ENCODE results near the gene C20orf202. TPM values are rescaled to one million over a fixed set of nuclear protein-coding genes. Genes with fewer than 3 reads are reported as not detected.

C20orf202 gene
- total and polyA plus RNA-seq, 9 of the 15 experiments (the other 6 are each of a cell fraction or from before 2014, with no cell fraction given), result 0.03 to 0.24 (median 0.15) TPM; not detected in 4

DNA sequence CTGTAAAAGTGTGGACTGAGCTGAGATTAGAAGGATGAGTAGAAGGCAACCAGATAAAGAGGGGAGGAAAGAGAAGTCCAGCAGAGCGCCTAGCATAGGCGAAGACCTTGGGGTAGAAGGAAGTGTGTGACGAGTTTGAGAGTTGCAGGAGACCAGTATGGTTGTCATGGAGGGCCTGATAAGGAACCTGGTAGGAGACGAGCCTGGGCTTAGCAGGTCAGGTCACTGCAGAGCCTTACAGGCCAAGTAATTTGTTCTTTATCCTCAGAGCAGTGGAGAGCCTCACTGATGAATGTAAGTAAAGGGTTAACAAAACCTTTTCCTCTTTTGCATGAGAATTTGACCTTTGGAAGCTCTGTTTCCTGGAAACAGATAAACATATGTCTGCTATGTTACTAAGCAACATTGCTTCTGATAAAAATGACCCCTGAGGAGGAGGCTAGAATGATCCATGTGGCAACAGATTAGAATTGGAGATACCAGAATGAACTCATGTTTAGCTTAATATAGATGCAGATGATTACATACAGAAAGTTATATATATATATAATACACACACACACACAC lies 15.6 kb upstream of the C20orf202 start (continued):
- TF ChIP-seq, protein P1, sequence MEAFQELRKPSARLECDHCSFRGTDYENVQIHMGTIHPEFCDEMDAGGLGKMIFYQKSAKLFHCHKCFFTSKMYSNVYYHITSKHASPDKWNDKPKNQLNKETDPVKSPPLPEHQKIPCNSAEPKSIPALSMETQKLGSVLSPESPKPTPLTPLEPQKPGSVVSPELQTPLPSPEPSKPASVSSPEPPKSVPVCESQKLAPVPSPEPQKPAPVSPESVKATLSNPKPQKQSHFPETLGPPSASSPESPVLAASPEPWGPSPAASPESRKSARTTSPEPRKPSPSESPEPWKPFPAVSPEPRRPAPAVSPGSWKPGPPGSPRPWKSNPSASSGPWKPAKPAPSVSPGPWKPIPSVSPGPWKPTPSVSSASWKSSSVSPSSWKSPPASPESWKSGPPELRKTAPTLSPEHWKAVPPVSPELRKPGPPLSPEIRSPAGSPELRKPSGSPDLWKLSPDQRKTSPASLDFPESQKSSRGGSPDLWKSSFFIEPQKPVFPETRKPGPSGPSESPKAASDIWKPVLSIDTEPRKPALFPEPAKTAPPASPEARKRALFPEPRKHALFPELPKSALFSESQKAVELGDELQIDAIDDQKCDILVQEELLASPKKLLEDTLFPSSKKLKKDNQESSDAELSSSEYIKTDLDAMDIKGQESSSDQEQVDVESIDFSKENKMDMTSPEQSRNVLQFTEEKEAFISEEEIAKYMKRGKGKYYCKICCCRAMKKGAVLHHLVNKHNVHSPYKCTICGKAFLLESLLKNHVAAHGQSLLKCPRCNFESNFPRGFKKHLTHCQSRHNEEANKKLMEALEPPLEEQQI (IDR thresholded peaks at IDR 0.05), result no peak; the same call in 1 of the 2 replicates
- peak; percentile 37; the same call in 1 of the 2 replicates for TF ChIP-seq JUND (IDR thresholded peaks at IDR 0.05; ENCODE audit: borderline replicate concordance, low read depth, low read length)
- peak; percentile 60; the same call in 1 of the 3 replicates for TF ChIP-seq JUND (tag; IDR thresholded peaks at IDR 0.05; ENCODE audit: borderline replicate concordance, low read depth, low read length)
- TF ChIP-seq, protein P2, sequence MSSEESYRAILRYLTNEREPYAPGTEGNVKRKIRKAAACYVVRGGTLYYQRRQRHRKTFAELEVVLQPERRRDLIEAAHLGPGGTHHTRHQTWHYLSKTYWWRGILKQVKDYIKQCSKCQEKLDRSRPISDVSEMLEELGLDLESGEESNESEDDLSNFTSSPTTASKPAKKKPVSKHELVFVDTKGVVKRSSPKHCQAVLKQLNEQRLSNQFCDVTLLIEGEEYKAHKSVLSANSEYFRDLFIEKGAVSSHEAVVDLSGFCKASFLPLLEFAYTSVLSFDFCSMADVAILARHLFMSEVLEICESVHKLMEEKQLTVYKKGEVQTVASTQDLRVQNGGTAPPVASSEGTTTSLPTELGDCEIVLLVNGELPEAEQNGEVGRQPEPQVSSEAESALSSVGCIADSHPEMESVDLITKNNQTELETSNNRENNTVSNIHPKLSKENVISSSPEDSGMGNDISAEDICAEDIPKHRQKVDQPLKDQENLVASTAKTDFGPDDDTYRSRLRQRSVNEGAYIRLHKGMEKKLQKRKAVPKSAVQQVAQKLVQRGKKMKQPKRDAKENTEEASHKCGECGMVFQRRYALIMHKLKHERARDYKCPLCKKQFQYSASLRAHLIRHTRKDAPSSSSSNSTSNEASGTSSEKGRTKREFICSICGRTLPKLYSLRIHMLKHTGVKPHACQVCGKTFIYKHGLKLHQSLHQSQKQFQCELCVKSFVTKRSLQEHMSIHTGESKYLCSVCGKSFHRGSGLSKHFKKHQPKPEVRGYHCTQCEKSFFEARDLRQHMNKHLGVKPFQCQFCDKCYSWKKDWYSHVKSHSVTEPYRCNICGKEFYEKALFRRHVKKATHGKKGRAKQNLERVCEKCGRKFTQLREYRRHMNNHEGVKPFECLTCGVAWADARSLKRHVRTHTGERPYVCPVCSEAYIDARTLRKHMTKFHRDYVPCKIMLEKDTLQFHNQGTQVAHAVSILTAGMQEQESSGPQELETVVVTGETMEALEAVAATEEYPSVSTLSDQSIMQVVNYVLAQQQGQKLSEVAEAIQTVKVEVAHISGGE (CRISPR knock-in tag; IDR thresholded peaks at IDR 0.05), result peak in 1 of 3 experiments; percentile 50; a peak in 2 of 6 replicates
- no peak for TF ChIP-seq PTRF (tag; IDR thresholded peaks at IDR 0.05)
- TF ChIP-seq, protein P3, sequence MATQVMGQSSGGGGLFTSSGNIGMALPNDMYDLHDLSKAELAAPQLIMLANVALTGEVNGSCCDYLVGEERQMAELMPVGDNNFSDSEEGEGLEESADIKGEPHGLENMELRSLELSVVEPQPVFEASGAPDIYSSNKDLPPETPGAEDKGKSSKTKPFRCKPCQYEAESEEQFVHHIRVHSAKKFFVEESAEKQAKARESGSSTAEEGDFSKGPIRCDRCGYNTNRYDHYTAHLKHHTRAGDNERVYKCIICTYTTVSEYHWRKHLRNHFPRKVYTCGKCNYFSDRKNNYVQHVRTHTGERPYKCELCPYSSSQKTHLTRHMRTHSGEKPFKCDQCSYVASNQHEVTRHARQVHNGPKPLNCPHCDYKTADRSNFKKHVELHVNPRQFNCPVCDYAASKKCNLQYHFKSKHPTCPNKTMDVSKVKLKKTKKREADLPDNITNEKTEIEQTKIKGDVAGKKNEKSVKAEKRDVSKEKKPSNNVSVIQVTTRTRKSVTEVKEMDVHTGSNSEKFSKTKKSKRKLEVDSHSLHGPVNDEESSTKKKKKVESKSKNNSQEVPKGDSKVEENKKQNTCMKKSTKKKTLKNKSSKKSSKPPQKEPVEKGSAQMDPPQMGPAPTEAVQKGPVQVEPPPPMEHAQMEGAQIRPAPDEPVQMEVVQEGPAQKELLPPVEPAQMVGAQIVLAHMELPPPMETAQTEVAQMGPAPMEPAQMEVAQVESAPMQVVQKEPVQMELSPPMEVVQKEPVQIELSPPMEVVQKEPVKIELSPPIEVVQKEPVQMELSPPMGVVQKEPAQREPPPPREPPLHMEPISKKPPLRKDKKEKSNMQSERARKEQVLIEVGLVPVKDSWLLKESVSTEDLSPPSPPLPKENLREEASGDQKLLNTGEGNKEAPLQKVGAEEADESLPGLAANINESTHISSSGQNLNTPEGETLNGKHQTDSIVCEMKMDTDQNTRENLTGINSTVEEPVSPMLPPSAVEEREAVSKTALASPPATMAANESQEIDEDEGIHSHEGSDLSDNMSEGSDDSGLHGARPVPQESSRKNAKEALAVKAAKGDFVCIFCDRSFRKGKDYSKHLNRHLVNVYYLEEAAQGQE (IDR thresholded peaks at IDR 0.05; ENCODE audit: borderline replicate concordance), result peak; percentile 10; the same call in 1 of the 2 replicates
- TF ChIP-seq, protein P3 (CRISPR knock-in tag; IDR thresholded peaks at IDR 0.05; ENCODE audit: low read depth), result no peak
- peak; percentile 58 to 72; a peak in 3 of 4 replicates for TF ChIP-seq RCOR1 (IDR thresholded peaks at IDR 0.05; ENCODE audit: borderline replicate concordance in 1 of 2, low read depth in 2 of 2, low read length in 2 of 2)
- peak; percentile 72 for TF ChIP-seq SMAD4 (CRISPR knock-in tag; conservative IDR thresholded peaks at IDR 0.05)
- TF ChIP-seq, protein P4, sequence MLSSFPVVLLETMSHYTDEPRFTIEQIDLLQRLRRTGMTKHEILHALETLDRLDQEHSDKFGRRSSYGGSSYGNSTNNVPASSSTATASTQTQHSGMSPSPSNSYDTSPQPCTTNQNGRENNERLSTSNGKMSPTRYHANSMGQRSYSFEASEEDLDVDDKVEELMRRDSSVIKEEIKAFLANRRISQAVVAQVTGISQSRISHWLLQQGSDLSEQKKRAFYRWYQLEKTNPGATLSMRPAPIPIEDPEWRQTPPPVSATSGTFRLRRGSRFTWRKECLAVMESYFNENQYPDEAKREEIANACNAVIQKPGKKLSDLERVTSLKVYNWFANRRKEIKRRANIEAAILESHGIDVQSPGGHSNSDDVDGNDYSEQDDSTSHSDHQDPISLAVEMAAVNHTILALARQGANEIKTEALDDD (IDR thresholded peaks at IDR 0.05), result peak; percentile 67
